SU-DHL-6 (cell line): ENCODE data around the gene SH3GLB1.

ENCODE experiments used
- EZH2phosphoT487 ChIP-seq: fragments of 200-600 bp; sonication (generic), shearing (Covaris generic); conservative IDR thresholded peaks from 2 replicates; pipeline ENCODE4 v1.6.1; 2018; ENCODE audit warnings: mild to moderate bottlenecking, antibody characterized with exemption, low read length, moderate library complexity, mixed read lengths
- TF ChIP-seq, protein P1 (sequence below): fragments of 200-600 bp; sonication (generic); IDR thresholded peaks from one replicate; pipeline ENCODE4 v1.5.1; 2017; ENCODE audit warnings: antibody characterized with exemption, mild to moderate bottlenecking, low read length, moderate library complexity; ENCODE audit not compliant: insufficient read depth, poor library complexity, severe bottlenecking

DNA sequence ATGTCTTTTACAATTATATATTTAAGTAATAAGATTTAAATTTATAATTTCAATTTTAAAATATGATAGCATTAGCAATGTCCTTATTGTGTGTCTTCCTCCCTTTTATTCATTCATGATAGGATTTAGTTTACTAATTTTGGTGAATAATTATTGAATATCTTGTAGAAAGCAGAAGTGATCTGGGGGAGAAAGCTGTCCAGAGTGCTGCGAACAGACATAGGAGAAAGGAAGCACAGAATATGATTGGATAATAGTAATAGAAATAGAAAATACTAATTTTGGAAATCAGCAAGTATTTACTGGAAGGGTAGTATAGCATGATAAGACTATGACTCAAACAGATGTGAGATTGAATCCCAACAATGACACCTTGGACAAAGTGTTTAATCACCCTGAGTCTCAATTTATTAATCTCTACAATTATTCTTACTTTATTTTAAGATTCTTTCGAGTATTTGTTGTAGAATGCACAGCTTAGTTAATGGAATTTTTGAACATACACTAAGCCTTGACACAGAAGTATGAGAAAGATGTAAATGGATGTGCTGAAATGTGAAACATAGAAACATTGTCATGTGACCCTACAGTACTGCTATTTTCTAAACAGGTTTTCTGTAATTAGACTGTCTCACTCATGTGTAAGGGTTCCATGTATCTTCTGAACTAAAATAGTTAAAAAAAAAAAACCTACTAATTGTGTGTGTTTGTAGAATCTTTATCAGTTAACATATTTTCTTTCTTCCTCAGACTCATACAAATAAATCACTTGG, 7.9 kb downstream of the SH3GLB1 start:
- TF ChIP-seq, protein P1, sequence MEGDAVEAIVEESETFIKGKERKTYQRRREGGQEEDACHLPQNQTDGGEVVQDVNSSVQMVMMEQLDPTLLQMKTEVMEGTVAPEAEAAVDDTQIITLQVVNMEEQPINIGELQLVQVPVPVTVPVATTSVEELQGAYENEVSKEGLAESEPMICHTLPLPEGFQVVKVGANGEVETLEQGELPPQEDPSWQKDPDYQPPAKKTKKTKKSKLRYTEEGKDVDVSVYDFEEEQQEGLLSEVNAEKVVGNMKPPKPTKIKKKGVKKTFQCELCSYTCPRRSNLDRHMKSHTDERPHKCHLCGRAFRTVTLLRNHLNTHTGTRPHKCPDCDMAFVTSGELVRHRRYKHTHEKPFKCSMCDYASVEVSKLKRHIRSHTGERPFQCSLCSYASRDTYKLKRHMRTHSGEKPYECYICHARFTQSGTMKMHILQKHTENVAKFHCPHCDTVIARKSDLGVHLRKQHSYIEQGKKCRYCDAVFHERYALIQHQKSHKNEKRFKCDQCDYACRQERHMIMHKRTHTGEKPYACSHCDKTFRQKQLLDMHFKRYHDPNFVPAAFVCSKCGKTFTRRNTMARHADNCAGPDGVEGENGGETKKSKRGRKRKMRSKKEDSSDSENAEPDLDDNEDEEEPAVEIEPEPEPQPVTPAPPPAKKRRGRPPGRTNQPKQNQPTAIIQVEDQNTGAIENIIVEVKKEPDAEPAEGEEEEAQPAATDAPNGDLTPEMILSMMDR, result no peak
- TF ChIP-seq EZH2phosphoT487, result no peak
